Measurements from ENCODE around the gene SCN7A.

SCN7A gene

DNA sequence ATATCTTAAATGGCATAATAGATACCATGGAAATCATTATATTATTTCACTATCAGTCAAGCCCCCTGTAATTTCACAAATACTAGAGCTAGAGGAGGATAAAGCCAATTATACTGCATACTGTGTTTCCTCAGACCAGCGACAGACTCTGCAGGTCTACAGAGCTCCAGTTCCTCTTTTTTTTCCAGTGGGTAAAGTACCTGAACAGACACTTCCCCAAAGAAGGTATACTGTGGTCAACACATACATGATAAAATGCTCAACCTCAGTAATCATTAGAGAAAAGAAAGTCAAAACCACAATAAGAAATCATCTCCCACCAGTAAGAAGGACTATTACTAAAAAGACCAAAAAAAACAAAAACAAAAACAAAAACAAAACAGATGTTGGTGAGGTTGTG lies 44.6 kb downstream of the SCN7A start:
- Histone ChIP-seq H3K27me3 (replicated peaks; ENCODE audit: control insufficient read depth, insufficient read depth, low read length) (no peaks in the 10 kb centered on the region), H3K9ac (ENCODE audit: low read length) (no peak overlapping the region), H3K36me3 (ENCODE audit: control insufficient read depth, insufficient read depth, low read length, severe bottlenecking) (no peaks in the 10 kb centered on the region), H3K9me3 (ENCODE audit: control insufficient read depth, low read length) (no peaks in the 10 kb centered on the region), H3K4me3 (ENCODE audit: low read length) (no peak overlapping the region), H3K4me1 (ENCODE audit: control insufficient read depth, insufficient read depth, low read length) (no peaks in the 10 kb centered on the region)
- DNase-seq (ENCODE audit: low read depth) = no peak

GRCh38 chr2:166448106-166448505 lies 45.9 kb downstream of the SCN7A start:
- Histone ChIP-seq H3K9ac (ENCODE audit: low read length) (no peak overlapping the region), H3K36me3 (ENCODE audit: control insufficient read depth, insufficient read depth, low read length, severe bottlenecking) (no peaks in the 10 kb centered on the region), H3K27me3 (replicated peaks; ENCODE audit: control insufficient read depth, insufficient read depth, low read length) (no peaks in the 10 kb centered on the region), H3K4me1 (ENCODE audit: control insufficient read depth, insufficient read depth, low read length) (no peaks in the 10 kb centered on the region), H3K4me3 (ENCODE audit: low read length) (no peak overlapping the region), H3K9me3 (ENCODE audit: control insufficient read depth, low read length) (no peaks in the 10 kb centered on the region)
- no peak for DNase-seq (ENCODE audit: low read depth)

- H3K9ac ChIP-seq (ENCODE audit: low read length) = no peak overlapping the region
- H3K9me3 ChIP-seq (ENCODE audit: control insufficient read depth, low read length) = no peaks in the 10 kb centered on the region
- H3K4me3 ChIP-seq (ENCODE audit: low read length) = no peak overlapping the region
- no peaks in the 10 kb centered on the region for H3K36me3 ChIP-seq (ENCODE audit: control insufficient read depth, insufficient read depth, low read length, severe bottlenecking)
- H3K27me3 ChIP-seq (replicated peaks; ENCODE audit: control insufficient read depth, insufficient read depth, low read length) = no peaks in the 10 kb centered on the region
- H3K4me1 ChIP-seq (ENCODE audit: control insufficient read depth, insufficient read depth, low read length) = no peaks in the 10 kb centered on the region
- DNase-seq (ENCODE audit: low read depth) = no peak
These were observed 49.7 kb downstream of the SCN7A start for GRCh38 chr2:166444306-166444705.

- Histone ChIP-seq H3K4me1 (ENCODE audit: control insufficient read depth, insufficient read depth, low read length) (no peaks in the 10 kb centered on the region), H3K27me3 (replicated peaks; ENCODE audit: control insufficient read depth, insufficient read depth, low read length) (no peaks in the 10 kb centered on the region), H3K9me3 (ENCODE audit: control insufficient read depth, low read length) (no peaks in the 10 kb centered on the region), H3K9ac (ENCODE audit: low read length) (no peak overlapping the region), H3K36me3 (ENCODE audit: control insufficient read depth, insufficient read depth, low read length, severe bottlenecking) (no peaks in the 10 kb centered on the region), H3K4me3 (ENCODE audit: low read length) (no peak overlapping the region)
- no peak for DNase-seq (ENCODE audit: low read depth)
These were observed 53.7 kb downstream of the SCN7A start for GRCh38 chr2:166440313-166440712.

GRCh38 chr2:166439078-166439477 lies 55.0 kb downstream of the SCN7A start:
- H3K36me3 ChIP-seq (ENCODE audit: control insufficient read depth, insufficient read depth, low read length, severe bottlenecking) = no peaks in the 10 kb centered on the region
- no peaks in the 10 kb centered on the region for H3K9me3 ChIP-seq (ENCODE audit: control insufficient read depth, low read length)
- H3K4me1 ChIP-seq (ENCODE audit: control insufficient read depth, insufficient read depth, low read length) = no peaks in the 10 kb centered on the region
- no peak overlapping the region for H3K4me3 ChIP-seq (ENCODE audit: low read length)
- no peaks in the 10 kb centered on the region for H3K27me3 ChIP-seq (replicated peaks; ENCODE audit: control insufficient read depth, insufficient read depth, low read length)
- DNase-seq (ENCODE audit: low read depth) = no peak
- H3K9ac ChIP-seq (ENCODE audit: low read length) = no peak overlapping the region

- no peaks in the 10 kb centered on the region for H3K4me1 ChIP-seq (ENCODE audit: control insufficient read depth, insufficient read depth, low read length)
These were observed 57.1 kb downstream of the SCN7A start for GRCh38 chr2:166436976-166437375.

GRCh38 chr2:166436189-166436588 lies 57.9 kb downstream of the SCN7A start:
- no peak overlapping the region for H3K9ac ChIP-seq (ENCODE audit: low read length)
- no peak overlapping the region for H3K4me3 ChIP-seq (ENCODE audit: low read length)
- H3K36me3 ChIP-seq (ENCODE audit: control insufficient read depth, insufficient read depth, low read length, severe bottlenecking) = no peaks in the 10 kb centered on the region

More at GRCh38 chr2:166436976-166437375, 57.1 kb downstream of the SCN7A start:
- Histone ChIP-seq H3K4me3 (ENCODE audit: low read length) (no peak overlapping the region), H3K9ac (ENCODE audit: low read length) (no peak overlapping the region), H3K36me3 (ENCODE audit: control insufficient read depth, insufficient read depth, low read length, severe bottlenecking) (no peaks in the 10 kb centered on the region), H3K27me3 (replicated peaks; ENCODE audit: control insufficient read depth, insufficient read depth, low read length) (no peaks in the 10 kb centered on the region), H3K9me3 (ENCODE audit: control insufficient read depth, low read length) (no peaks in the 10 kb centered on the region)
- DNase-seq (ENCODE audit: low read depth) = no peak

GRCh38 chr2:166434491-166434890 lies 59.6 kb downstream of the SCN7A start:
- H3K36me3 ChIP-seq (ENCODE audit: control insufficient read depth, insufficient read depth, low read length, severe bottlenecking) = no peaks in the 10 kb centered on the region
- no peak for DNase-seq (ENCODE audit: low read depth)
- no peaks in the 10 kb centered on the region for H3K27me3 ChIP-seq (replicated peaks; ENCODE audit: control insufficient read depth, insufficient read depth, low read length)
- no peaks in the 10 kb centered on the region for H3K4me1 ChIP-seq (ENCODE audit: control insufficient read depth, insufficient read depth, low read length)
- H3K4me3 ChIP-seq (ENCODE audit: low read length) = no peak overlapping the region
- no peak overlapping the region for H3K9ac ChIP-seq (ENCODE audit: low read length)
- H3K9me3 ChIP-seq (ENCODE audit: control insufficient read depth, low read length) = no peaks in the 10 kb centered on the region

More at GRCh38 chr2:166436189-166436588, 57.9 kb downstream of the SCN7A start:
- H3K4me1 ChIP-seq (ENCODE audit: control insufficient read depth, insufficient read depth, low read length) = no peaks in the 10 kb centered on the region
- H3K9me3 ChIP-seq (ENCODE audit: control insufficient read depth, low read length) = no peaks in the 10 kb centered on the region
- H3K27me3 ChIP-seq (replicated peaks; ENCODE audit: control insufficient read depth, insufficient read depth, low read length) = no peaks in the 10 kb centered on the region
- DNase-seq (ENCODE audit: low read depth) = no peak

- no peak overlapping the region for H3K4me3 ChIP-seq (ENCODE audit: low read length)
- H3K9ac ChIP-seq (ENCODE audit: low read length) = no peak overlapping the region
- H3K36me3 ChIP-seq (ENCODE audit: control insufficient read depth, insufficient read depth, low read length, severe bottlenecking) = no peaks in the 10 kb centered on the region
- H3K9me3 ChIP-seq (ENCODE audit: control insufficient read depth, low read length) = no peaks in the 10 kb centered on the region
- no peaks in the 10 kb centered on the region for H3K27me3 ChIP-seq (replicated peaks; ENCODE audit: control insufficient read depth, insufficient read depth, low read length)
- DNase-seq (ENCODE audit: low read depth) = no peak
- H3K4me1 ChIP-seq (ENCODE audit: control insufficient read depth, insufficient read depth, low read length) = no peaks in the 10 kb centered on the region
These were observed 60.6 kb downstream of the SCN7A start for GRCh38 chr2:166433457-166433856.

- no peak for DNase-seq (ENCODE audit: low read depth)
- Histone ChIP-seq H3K9me3 (ENCODE audit: control insufficient read depth, low read length) (no peaks in the 10 kb centered on the region), H3K36me3 (ENCODE audit: control insufficient read depth, insufficient read depth, low read length, severe bottlenecking) (no peaks in the 10 kb centered on the region), H3K4me1 (ENCODE audit: control insufficient read depth, insufficient read depth, low read length) (no peaks in the 10 kb centered on the region), H3K9ac (ENCODE audit: low read length) (no peak overlapping the region), H3K4me3 (ENCODE audit: low read length) (no peak overlapping the region), H3K27me3 (replicated peaks; ENCODE audit: control insufficient read depth, insufficient read depth, low read length) (no peaks in the 10 kb centered on the region)
These were observed 61.7 kb downstream of the SCN7A start for GRCh38 chr2:166432331-166432730.

DNA sequence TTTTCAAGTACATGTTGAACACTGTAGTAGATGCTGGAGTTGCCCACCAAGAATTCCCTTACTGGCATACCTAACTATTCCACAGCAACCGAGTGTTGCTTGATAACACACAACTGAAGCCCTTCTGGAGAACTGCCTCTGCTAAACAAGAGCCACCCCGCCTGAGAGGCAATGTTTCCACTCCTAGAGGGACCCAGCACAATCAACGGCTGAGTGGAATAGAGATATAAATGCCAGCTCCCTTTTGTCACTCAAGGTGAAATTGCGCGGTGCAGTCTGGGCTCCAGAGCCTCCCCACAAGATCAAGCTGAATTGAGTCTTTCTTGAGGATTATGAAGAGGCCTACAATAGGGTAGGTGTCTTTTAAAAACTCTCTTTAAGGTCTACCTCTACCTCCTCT lies 69.2 kb downstream of the SCN7A start:
- no peaks in the 10 kb centered on the region for H3K36me3 ChIP-seq (ENCODE audit: control insufficient read depth, insufficient read depth, low read length, severe bottlenecking)
- H3K9ac ChIP-seq (ENCODE audit: low read length) = no peak overlapping the region
- no peak for DNase-seq (ENCODE audit: low read depth)
- H3K4me3 ChIP-seq (ENCODE audit: low read length) = no peak overlapping the region
- H3K4me1 ChIP-seq (ENCODE audit: control insufficient read depth, insufficient read depth, low read length) = no peaks in the 10 kb centered on the region
- H3K9me3 ChIP-seq (ENCODE audit: control insufficient read depth, low read length) = no peaks in the 10 kb centered on the region
- H3K27me3 ChIP-seq (replicated peaks; ENCODE audit: control insufficient read depth, insufficient read depth, low read length) = no peaks in the 10 kb centered on the region

DNA sequence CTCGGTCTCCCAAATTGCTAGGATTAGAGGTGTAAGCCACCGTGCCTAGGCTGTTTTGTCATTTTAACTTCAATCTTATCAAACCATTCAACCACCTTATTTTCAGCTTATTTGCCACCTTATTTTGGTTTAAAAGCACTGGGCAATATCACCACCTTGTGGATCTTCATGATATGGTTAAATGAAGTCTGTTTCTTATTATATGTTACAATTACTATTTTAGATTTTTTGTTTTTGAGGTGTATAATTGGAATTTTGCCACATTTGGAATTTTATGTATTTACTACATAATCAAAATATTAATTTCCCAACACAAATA lies 74.5 kb downstream of the SCN7A start:
- H3K4me1 ChIP-seq (ENCODE audit: control insufficient read depth, insufficient read depth, low read length) = no peaks in the 10 kb centered on the region
- no peaks in the 10 kb centered on the region for H3K27me3 ChIP-seq (replicated peaks; ENCODE audit: control insufficient read depth, insufficient read depth, low read length)
- no peak overlapping the region for H3K4me3 ChIP-seq (ENCODE audit: low read length)
- H3K9me3 ChIP-seq (ENCODE audit: control insufficient read depth, low read length) = no peaks in the 10 kb centered on the region
- DNase-seq (ENCODE audit: low read depth) = peak; percentile 72
- H3K36me3 ChIP-seq (ENCODE audit: control insufficient read depth, insufficient read depth, low read length, severe bottlenecking) = no peaks in the 10 kb centered on the region
- no peak overlapping the region for H3K9ac ChIP-seq (ENCODE audit: low read length)
